GM10248 (cell line): ENCODE results near the gene EHD2.
"Not testable (repeated sequence)": the region's sequence is repeated elsewhere in the genome, so short reads cannot be mapped to it uniquely, and the experiment has no call there.

ENCODE experiments used
- CTCF ChIA-PET: fragments of 300-600 bp; sonication (Branson Sonifier 250); formaldehyde crosslinking; extraction: SDS; loops from one replicate; lab custom pipeline; 2021; ENCODE audit warnings: antibody characterized with exemption; lab: Yijun Ruan, JAX
- POLR2A ChIA-PET: fragments of 350-650 bp; sonication (Branson Sonifier 250); formaldehyde crosslinking; extraction: SDS; loops from one replicate; lab custom pipeline; 2020; ENCODE audit warnings: antibody characterized with exemption; lab: Yijun Ruan, JAX
- DNase-seq: peaks from one replicate; pipeline ENCODE4 v3.0.0; 2012; ENCODE audit errors: extremely low spot score
- TF ChIP-seq, protein P1 (sequence below): IDR thresholded peaks from 2 replicates; pipeline ENCODE4 v1.5.1; 2012; ENCODE audit warnings: mild to moderate bottlenecking, low read depth; ENCODE audit errors: extremely low read depth, missing control alignments, control extremely low read depth

EHD2 gene

DNA sequence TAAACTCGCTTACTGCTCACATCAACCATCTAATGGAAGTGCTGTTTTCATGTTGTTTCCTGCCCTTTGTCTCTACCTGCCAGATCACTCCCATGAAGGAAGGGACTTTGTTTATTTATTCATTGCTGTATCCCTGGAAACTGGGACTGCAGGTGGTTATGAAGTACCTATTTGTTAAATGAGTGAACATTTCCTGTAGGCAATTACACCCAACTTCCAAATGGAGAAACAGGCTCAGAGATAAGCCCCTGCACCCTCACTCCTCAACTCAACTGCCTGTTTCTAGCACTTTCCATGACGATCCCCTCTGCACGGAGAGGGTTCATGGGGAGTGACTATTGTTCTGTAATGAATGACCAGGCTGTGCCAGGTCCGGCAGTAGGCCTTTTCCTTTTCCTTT lies 63.3 kb downstream of the EHD2 start:
- no peak for DNase-seq
- CTCF ChIA-PET: interaction anchor here (1.5 to 3.5 kb wide), 4 partner anchors 9 to 61 kb away, joined by 3 to 14 read pairs (median 4); no protein-coding TSS in a partner anchor
- TF ChIP-seq, protein P1, sequence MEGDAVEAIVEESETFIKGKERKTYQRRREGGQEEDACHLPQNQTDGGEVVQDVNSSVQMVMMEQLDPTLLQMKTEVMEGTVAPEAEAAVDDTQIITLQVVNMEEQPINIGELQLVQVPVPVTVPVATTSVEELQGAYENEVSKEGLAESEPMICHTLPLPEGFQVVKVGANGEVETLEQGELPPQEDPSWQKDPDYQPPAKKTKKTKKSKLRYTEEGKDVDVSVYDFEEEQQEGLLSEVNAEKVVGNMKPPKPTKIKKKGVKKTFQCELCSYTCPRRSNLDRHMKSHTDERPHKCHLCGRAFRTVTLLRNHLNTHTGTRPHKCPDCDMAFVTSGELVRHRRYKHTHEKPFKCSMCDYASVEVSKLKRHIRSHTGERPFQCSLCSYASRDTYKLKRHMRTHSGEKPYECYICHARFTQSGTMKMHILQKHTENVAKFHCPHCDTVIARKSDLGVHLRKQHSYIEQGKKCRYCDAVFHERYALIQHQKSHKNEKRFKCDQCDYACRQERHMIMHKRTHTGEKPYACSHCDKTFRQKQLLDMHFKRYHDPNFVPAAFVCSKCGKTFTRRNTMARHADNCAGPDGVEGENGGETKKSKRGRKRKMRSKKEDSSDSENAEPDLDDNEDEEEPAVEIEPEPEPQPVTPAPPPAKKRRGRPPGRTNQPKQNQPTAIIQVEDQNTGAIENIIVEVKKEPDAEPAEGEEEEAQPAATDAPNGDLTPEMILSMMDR: no peak
- POLR2A ChIA-PET: interaction anchor here (0.7 kb wide), 1 partner anchor 1038 kb away, joined by 4 read pairs; no protein-coding TSS in a partner anchor

GRCh38 chr19:47777245-47778048 lies 64.2 kb downstream of the EHD2 start:
- POLR2A ChIA-PET: interaction anchor here (0.7 kb wide), 1 partner anchor 1039 kb away, joined by 4 read pairs; no protein-coding TSS in a partner anchor
- CTCF ChIA-PET: interaction anchor here (0.6 to 3.5 kb wide), 4 partner anchors 9 to 62 kb away, joined by 3 to 14 read pairs (median 3); no protein-coding TSS in a partner anchor
- DNase-seq: not testable (repeated sequence)

DNA sequence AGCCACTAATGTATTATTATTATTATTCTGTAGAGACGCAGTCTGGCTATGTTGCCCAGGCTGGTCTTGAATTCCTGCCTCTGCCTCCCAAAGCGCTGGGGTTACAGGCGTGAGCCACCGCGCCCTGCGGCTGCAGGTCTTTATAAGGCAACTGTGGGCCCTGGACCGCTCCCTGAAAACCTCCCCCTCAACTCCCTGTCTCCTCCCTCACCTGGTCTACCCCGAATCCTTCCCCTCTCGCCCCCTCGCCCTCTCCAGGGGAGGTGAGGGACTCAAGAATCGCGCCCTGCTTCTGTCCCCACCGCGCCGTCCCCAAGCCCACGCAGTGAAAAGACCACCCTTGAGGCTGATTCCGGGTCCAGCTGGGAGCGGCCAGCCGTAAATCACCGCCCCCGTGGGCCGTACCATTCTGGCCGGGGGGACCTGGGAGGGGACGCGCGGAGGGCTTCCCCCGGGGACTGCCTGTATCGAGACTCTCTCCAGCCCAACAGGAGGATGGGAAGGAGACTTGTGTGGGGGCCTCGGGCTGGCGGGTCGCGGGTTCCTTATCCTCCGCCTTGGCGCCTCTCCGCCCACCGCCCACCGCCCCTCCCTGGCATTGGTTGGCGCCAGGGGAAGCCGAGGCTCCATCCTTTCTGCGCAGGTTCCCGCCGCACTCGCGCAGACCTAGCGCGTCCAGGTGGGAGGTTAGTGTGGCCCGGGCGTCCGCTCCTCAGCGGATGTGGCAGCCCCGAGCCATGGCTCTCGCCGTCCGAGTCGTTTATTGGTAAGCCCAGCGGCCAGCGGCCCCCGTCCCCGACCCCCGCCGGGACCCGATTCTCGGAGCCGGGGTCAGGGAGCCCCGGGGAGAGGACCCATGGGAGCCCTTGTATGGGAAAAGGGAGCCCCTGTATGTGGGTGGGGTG lies 65.1 kb downstream of the EHD2 start, which contains the start of gene SELENOW:
SELENOW (plus strand) TSS at position 655 of the 905 bp plus-strand sequence; CDS start at position 738, 83 bp downstream.
- DNase-seq: peak; percentile 96
- TF ChIP-seq, protein P1: no peak
- CTCF ChIA-PET: interaction anchor here (1.5 to 3.5 kb wide), 2 partner anchors 9 to 13 kb away, joined by 3 to 14 read pairs; no protein-coding TSS in a partner anchor
- POLR2A ChIA-PET: no interaction called here

GRCh38 chr19:47778954-47779351 lies 65.7 kb downstream of the EHD2 start:
- ChIA-PET POLR2A (no interaction called here), CTCF (no interaction called here)
- TF ChIP-seq, protein P1: no peak
- DNase-seq: no peak

GRCh38 chr19:47779524-47780214 lies 66.4 kb downstream of the EHD2 start:
- ChIA-PET CTCF (interaction anchor here (1.2 kb wide), 1 partner anchor 10 kb away, joined by 6 read pairs; no protein-coding TSS in a partner anchor), POLR2A (no interaction called here)
- DNase-seq: no peak
- TF ChIP-seq, protein P1: no peak

- DNase-seq: no peak
- CTCF ChIA-PET: interaction anchor here (1.2 kb wide), 1 partner anchor 10 kb away, joined by 6 read pairs; no protein-coding TSS in a partner anchor
- POLR2A ChIA-PET: no interaction called here
- TF ChIP-seq, protein P1: no peak
Measured at GRCh38 chr19:47780215-47780551, 67.0 kb downstream of the EHD2 start.
